A549 (cell line): ENCODE results near the gene KCNH2. TPM values are rescaled to one million over a fixed set of nuclear protein-coding genes. Genes with fewer than 3 reads are reported as not detected.

Experiments used
- ATAC-seq, 2 experiments: fragments of 200-7000 bp in 1 of 2; fragments of >200 bp in 1 of 2; cut with Nextera tagmentation in 1 of 2; cut with Tn5 transposase in 1 of 2; 3 replicates each; pipeline versions ENCODE4 v1.8.0 to v1.9.1; 2018 to 2020; ENCODE audit warnings: mild to moderate bottlenecking in 1 of 2, moderate library complexity in 1 of 2
- CTCF ChIA-PET: fragments of 300-600 bp; sonication (Branson Sonifier 250); formaldehyde crosslinking; extraction: SDS; loops from one replicate; lab custom pipeline; 2021; ENCODE audit warnings: antibody characterized with exemption, inconsistent platforms; lab: Yijun Ruan, JAX
- POLR2A ChIA-PET: fragments of 350-600 bp; formaldehyde crosslinking; extraction: SDS; loops from one replicate; lab custom pipeline; 2021; ENCODE audit warnings: antibody characterized with exemption, inconsistent platforms; lab: Yijun Ruan, JAX
- DNase-seq, 2 experiments: peaks; one replicate each; pipeline versions ENCODE4 v3.0.0 to v3.0.0-alpha.2; 2011 to 2016; ENCODE audit warnings: low read depth in 1 of 2, low spot score in 1 of 2
- FAIRE-seq: peaks from 2 replicates; lab custom pipeline; 2011; peaks lifted over from hg19 to GRCh38; lab: Jason Lieb, UNC
- H3K27ac ChIP-seq, 2 experiments: fragments of >200 bp; sonication (Bioruptor Twin); formaldehyde crosslinking; 3 replicates each; pipeline ENCODE4 v1.5.1; 2016 to 2017
- H3K4me1 ChIP-seq: fragments of >200 bp; sonication (Bioruptor Twin); formaldehyde crosslinking; 3 replicates; pipeline ENCODE4 v1.6.1; 2016
- H3K4me2 ChIP-seq: fragments of >200 bp; sonication (Bioruptor Twin); formaldehyde crosslinking; 3 replicates; pipeline ENCODE4 v1.6.1; 2016
- H3K4me3 ChIP-seq: fragments of >200 bp; sonication (Bioruptor Twin); formaldehyde crosslinking; 3 replicates; pipeline ENCODE4 v1.5.1; 2016
- H3K9me3 ChIP-seq: fragments of >200 bp; sonication (Bioruptor Twin); formaldehyde crosslinking; 3 replicates; pipeline ENCODE4 v1.6.1; 2016
- BHLHE40 ChIP-seq: IDR thresholded peaks from 2 replicates; pipeline ENCODE4 v1.6.1; 2012; ENCODE audit warnings: low read depth, low read length, inconsistent platforms
- CHD4 ChIP-seq: fragments of 200-600 bp; sonication (generic); IDR thresholded peaks from 2 replicates; pipeline ENCODE4 v1.6.1; 2016; ENCODE audit warnings: antibody characterized with exemption, mild to moderate bottlenecking, borderline replicate concordance
- EHMT2 ChIP-seq: fragments of 200-600 bp; sonication (generic); IDR thresholded peaks from 2 replicates; pipeline ENCODE4 v1.6.1; 2016; ENCODE audit warnings: antibody characterized with exemption, low read depth, mild to moderate bottlenecking, moderate library complexity
- GATA3 ChIP-seq: IDR thresholded peaks from 2 replicates; pipeline ENCODE4 v1.6.1; 2012; ENCODE audit warnings: borderline replicate concordance
- HEYL ChIP-seq: fragments of 250-450 bp; sonication (Bioruptor Pico); IDR thresholded peaks from 2 replicates; pipeline ENCODE4 v1.8.0; 2021; ENCODE audit warnings: mild to moderate bottlenecking, moderate library complexity
- HOXB13 ChIP-seq: fragments of 250-450 bp; sonication (Bioruptor Pico); IDR thresholded peaks from 2 replicates; pipeline ENCODE4 v1.5.0; 2020; ENCODE audit warnings: low read depth, mild to moderate bottlenecking, moderate library complexity
- JUN ChIP-seq, 2 experiments: fragments of >200 bp; sonication (Bioruptor Twin); formaldehyde crosslinking; IDR thresholded peaks; 2 replicates in 1 of 2; 3 replicates in 1 of 2; pipeline ENCODE4 v1.6.1; 2016 to 2017
- JUNB ChIP-seq: fragments of >200 bp; sonication (Bioruptor Twin); formaldehyde crosslinking; IDR thresholded peaks from 2 replicates; pipeline ENCODE4 v1.6.1; 2016
- KDM1A ChIP-seq: fragments of 200-600 bp; sonication (generic); IDR thresholded peaks from 2 replicates; pipeline ENCODE4 v1.6.1; 2016; ENCODE audit warnings: low read depth, mild to moderate bottlenecking
- KDM5A ChIP-seq: fragments of 200-600 bp; sonication (generic); IDR thresholded peaks from 2 replicates; pipeline ENCODE4 v1.6.1; 2016; ENCODE audit warnings: antibody characterized with exemption, mild to moderate bottlenecking
- MAFK ChIP-seq: fragments of 450-650 bp; IDR thresholded peaks from 2 replicates; pipeline ENCODE4 v1.6.1; 2014; ENCODE audit not compliant: partially characterized antibody
- NFE2L2 ChIP-seq: fragments of 150-350 bp; conservative IDR thresholded peaks from 2 replicates; pipeline ENCODE4 v1.6.1; 2014; ENCODE audit warnings: low read length
- NR3C1 ChIP-seq: fragments of >200 bp; sonication (Bioruptor Twin); formaldehyde crosslinking; IDR thresholded peaks from 3 replicates; pipeline ENCODE4 v1.6.1; 2017
- POLR2A ChIP-seq: IDR thresholded peaks from 2 replicates; pipeline ENCODE4 v1.6.1; 2012; ENCODE audit warnings: mild to moderate bottlenecking, low read length
- RAD21 ChIP-seq, 2 experiments: fragments of >200 bp in 1 of 2; sonication (Bioruptor Twin) in 1 of 2; formaldehyde crosslinking in 1 of 2; IDR thresholded peaks in 1 of 2; conservative IDR thresholded peaks in 1 of 2; 2 replicates in 1 of 2; 3 replicates in 1 of 2; pipeline ENCODE4 v1.6.1; 2012 to 2018; ENCODE audit warnings: inconsistent platforms in 1 of 2
- RCOR1 ChIP-seq: fragments of 150-350 bp; IDR thresholded peaks from 2 replicates; pipeline ENCODE4 v1.6.1; 2014; ENCODE audit warnings: antibody characterized with exemption, low read length, low read depth
- RNF2 ChIP-seq: fragments of 200-600 bp; sonication (generic); IDR thresholded peaks from 2 replicates; pipeline ENCODE4 v1.6.1; 2016; ENCODE audit warnings: low read depth, mild to moderate bottlenecking, antibody characterized with exemption, moderate library complexity, borderline replicate concordance
- ZC3H11A ChIP-seq: fragments of 450-650 bp; IDR thresholded peaks from 2 replicates; pipeline ENCODE4 v1.6.1; 2014; ENCODE audit warnings: antibody characterized with exemption, mild to moderate bottlenecking
- ZFP36 ChIP-seq: fragments of 450-650 bp; IDR thresholded peaks from 2 replicates; pipeline ENCODE4 v1.6.1; 2014; ENCODE audit warnings: borderline replicate concordance; ENCODE audit not compliant: partially characterized antibody
- ZNF302 ChIP-seq: fragments of 250-450 bp; sonication (Bioruptor Pico); IDR thresholded peaks from 2 replicates; pipeline ENCODE4 v1.9.0; 2021; ENCODE audit warnings: inconsistent platforms, mild to moderate bottlenecking, moderate library complexity
- WGBS: methylation state at CpG from one replicate; pipeline ENCODE4 v1.1.6; 2017; ENCODE audit errors: missing lambda C conversion rate; 5-methylcytosine and 5-hydroxymethylcytosine counted together
- polyA plus RNA-seq, 4 experiments: library from polyadenylated mRNA; depleted of rRNA in 3 of 4; stranded (reverse); fragments of >200 nt; fragmentation: RNase III in 1 of 4; extraction: RNeasy Plus Mini Kit Qiagen cat#74134 plus additional on column Dnase treatment in 1 of 4; gene quantifications; 2 replicates in 3 of 4; 3 replicates in 1 of 4; pipeline ENCODE4 v1.2.3, GENCODE V29; 2011 to 2017
- TF ChIP-seq, protein P1 (sequence below): fragments of 200-600 bp; sonication (generic); IDR thresholded peaks from 2 replicates; pipeline ENCODE4 v1.6.1; 2016; ENCODE audit warnings: antibody characterized with exemption, mild to moderate bottlenecking, moderate library complexity
- TF ChIP-seq, protein P2 (sequence below): fragments of >200 bp; sonication (Bioruptor Twin); formaldehyde crosslinking; IDR thresholded peaks from 3 replicates; pipeline ENCODE4 v1.6.1; 2016
- TF ChIP-seq, protein P3 (sequence below): fragments of 250-450 bp; sonication (Bioruptor Pico); IDR thresholded peaks from 2 replicates; pipeline ENCODE4 v1.5.0; 2021; ENCODE audit warnings: mild to moderate bottlenecking, moderate library complexity, borderline replicate concordance

The KCNH2 gene
- polyA plus RNA-seq, 2 of the 4 experiments (the other 2 are of a cell fraction): 0.26 to 0.41 TPM

- no peak for DNase-seq
- ChIA-PET POLR2A (no interaction called here), CTCF (interaction anchor here (0.7 to 5.9 kb wide), 15 partner anchors 9 to 205 kb away, joined by 3 to 95 read pairs (median 6); partner anchors contain the start of gene ABCB8)
- WGBS: 6% methylated on average over 2 of the region's 2 CpGs
- no peak for ATAC-seq
- TF ChIP-seq HOXB13 (CRISPR knock-in tag): 0 out of 2 replicates have a peak, but pooled peaks have one; percentile 46
- TF ChIP-seq RCOR1: no peak
- TF ChIP-seq MAFK: peak; percentile 59
- TF ChIP-seq EHMT2: peak; percentile 96
- TF ChIP-seq, protein P1, sequence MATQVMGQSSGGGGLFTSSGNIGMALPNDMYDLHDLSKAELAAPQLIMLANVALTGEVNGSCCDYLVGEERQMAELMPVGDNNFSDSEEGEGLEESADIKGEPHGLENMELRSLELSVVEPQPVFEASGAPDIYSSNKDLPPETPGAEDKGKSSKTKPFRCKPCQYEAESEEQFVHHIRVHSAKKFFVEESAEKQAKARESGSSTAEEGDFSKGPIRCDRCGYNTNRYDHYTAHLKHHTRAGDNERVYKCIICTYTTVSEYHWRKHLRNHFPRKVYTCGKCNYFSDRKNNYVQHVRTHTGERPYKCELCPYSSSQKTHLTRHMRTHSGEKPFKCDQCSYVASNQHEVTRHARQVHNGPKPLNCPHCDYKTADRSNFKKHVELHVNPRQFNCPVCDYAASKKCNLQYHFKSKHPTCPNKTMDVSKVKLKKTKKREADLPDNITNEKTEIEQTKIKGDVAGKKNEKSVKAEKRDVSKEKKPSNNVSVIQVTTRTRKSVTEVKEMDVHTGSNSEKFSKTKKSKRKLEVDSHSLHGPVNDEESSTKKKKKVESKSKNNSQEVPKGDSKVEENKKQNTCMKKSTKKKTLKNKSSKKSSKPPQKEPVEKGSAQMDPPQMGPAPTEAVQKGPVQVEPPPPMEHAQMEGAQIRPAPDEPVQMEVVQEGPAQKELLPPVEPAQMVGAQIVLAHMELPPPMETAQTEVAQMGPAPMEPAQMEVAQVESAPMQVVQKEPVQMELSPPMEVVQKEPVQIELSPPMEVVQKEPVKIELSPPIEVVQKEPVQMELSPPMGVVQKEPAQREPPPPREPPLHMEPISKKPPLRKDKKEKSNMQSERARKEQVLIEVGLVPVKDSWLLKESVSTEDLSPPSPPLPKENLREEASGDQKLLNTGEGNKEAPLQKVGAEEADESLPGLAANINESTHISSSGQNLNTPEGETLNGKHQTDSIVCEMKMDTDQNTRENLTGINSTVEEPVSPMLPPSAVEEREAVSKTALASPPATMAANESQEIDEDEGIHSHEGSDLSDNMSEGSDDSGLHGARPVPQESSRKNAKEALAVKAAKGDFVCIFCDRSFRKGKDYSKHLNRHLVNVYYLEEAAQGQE: peak; percentile 98
- TF ChIP-seq KDM1A: no peak
- TF ChIP-seq BHLHE40: no peak
- H3K4me3 ChIP-seq: no peak overlapping the region
- H3K9me3 ChIP-seq: no peaks in the 10 kb centered on the region
- H3K27ac ChIP-seq: no peak overlapping the region
- FAIRE-seq: no peak
- H3K4me1 ChIP-seq: peaks cover 11% of the 10 kb centered on the region; the same call in 2 of the 3 replicates
- no peak overlapping the region for H3K4me2 ChIP-seq
Measured at GRCh38 chr7:150983893-150984368, 5.8 kb upstream of the KCNH2 start.

DNA sequence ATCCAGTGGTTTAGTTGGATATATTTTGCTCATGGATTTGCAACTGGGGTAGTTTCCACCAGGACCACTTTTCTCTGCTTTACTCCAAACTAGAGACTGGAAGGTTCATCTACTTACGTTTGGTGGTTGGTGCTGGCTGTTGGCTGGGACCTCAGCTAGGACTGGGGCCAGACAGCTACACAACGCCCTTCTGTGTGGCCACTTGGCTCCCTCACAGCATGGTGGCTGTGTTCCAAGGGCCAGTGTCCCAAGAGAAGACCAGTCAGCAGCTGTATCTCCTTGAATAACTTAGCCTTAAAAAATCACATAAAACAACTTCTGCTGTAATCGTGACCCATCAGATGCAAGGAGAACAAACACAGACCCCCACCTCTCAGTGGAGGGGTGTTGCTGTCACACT, 4.2 kb upstream of the KCNH2 start:
- Histone ChIP-seq H3K4me3 (no peak overlapping the region), H3K27ac (no peak overlapping the region), H3K4me2 (no peak overlapping the region), H3K9me3 (no peaks in the 10 kb centered on the region), H3K4me1 (peaks cover 21% of the 10 kb centered on the region)
- DNase-seq: no peak
- 6% methylated on average over 3 of the region's 3 CpGs for WGBS
- ChIA-PET POLR2A (no interaction called here), CTCF (interaction anchor here (1.1 to 5.9 kb wide), 3 partner anchors 19 to 84 kb away, joined by 3 to 95 read pairs (median 5); no protein-coding TSS in a partner anchor)
- TF ChIP-seq RAD21 (conservative IDR thresholded peaks at IDR 0.05 in 1 of 2, IDR thresholded peaks at IDR 0.05 in 1 of 2): no peak
- TF ChIP-seq NFE2L2: no peak
- TF ChIP-seq ZC3H11A: no peak
- TF ChIP-seq, protein P2, sequence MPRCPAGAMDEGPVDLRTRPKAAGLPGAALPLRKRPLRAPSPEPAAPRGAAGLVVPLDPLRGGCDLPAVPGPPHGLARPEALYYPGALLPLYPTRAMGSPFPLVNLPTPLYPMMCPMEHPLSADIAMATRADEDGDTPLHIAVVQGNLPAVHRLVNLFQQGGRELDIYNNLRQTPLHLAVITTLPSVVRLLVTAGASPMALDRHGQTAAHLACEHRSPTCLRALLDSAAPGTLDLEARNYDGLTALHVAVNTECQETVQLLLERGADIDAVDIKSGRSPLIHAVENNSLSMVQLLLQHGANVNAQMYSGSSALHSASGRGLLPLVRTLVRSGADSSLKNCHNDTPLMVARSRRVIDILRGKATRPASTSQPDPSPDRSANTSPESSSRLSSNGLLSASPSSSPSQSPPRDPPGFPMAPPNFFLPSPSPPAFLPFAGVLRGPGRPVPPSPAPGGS: no peak
- TF ChIP-seq JUNB: no peak
- no peak for TF ChIP-seq GATA3
- TF ChIP-seq ZNF302 (CRISPR knock-in tag): no peak
- TF ChIP-seq KDM5A: no peak
- no peak for TF ChIP-seq CHD4
- TF ChIP-seq, protein P3, sequence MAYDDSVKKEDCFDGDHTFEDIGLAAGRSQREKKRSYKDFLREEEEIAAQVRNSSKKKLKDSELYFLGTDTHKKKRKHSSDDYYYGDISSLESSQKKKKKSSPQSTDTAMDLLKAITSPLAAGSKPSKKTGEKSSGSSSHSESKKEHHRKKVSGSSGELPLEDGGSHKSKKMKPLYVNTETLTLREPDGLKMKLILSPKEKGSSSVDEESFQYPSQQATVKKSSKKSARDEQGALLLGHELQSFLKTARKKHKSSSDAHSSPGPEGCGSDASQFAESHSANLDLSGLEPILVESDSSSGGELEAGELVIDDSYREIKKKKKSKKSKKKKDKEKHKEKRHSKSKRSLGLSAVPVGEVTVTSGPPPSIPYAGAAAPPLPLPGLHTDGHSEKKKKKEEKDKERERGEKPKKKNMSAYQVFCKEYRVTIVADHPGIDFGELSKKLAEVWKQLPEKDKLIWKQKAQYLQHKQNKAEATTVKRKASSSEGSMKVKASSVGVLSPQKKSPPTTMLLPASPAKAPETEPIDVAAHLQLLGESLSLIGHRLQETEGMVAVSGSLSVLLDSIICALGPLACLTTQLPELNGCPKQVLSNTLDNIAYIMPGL (CRISPR knock-in tag): no peak
- no peak for TF ChIP-seq HEYL (CRISPR knock-in tag)
- TF ChIP-seq KDM1A: no peak
- no peak for TF ChIP-seq NR3C1
- no peak for TF ChIP-seq JUN (IDR thresholded peaks at IDR 0.05)
- no peak for TF ChIP-seq POLR2A
- TF ChIP-seq, protein P1: no peak
- TF ChIP-seq HOXB13 (CRISPR knock-in tag): no peak
- TF ChIP-seq RNF2: no peak
- no peak for TF ChIP-seq ZFP36
- no peak for ATAC-seq
- no peak for FAIRE-seq
